Activated T-cell treated with anti-CD3 and anti-CD28 coated beads for 1 hour (primary cell): ENCODE measurements around the gene SHISAL1.

ENCODE experiments used
- DNase-seq: peaks from one replicate; pipeline ENCODE4 v3.0.0-alpha.2; 2020; ENCODE audit warnings: low read depth

The SHISAL1 gene

DNA sequence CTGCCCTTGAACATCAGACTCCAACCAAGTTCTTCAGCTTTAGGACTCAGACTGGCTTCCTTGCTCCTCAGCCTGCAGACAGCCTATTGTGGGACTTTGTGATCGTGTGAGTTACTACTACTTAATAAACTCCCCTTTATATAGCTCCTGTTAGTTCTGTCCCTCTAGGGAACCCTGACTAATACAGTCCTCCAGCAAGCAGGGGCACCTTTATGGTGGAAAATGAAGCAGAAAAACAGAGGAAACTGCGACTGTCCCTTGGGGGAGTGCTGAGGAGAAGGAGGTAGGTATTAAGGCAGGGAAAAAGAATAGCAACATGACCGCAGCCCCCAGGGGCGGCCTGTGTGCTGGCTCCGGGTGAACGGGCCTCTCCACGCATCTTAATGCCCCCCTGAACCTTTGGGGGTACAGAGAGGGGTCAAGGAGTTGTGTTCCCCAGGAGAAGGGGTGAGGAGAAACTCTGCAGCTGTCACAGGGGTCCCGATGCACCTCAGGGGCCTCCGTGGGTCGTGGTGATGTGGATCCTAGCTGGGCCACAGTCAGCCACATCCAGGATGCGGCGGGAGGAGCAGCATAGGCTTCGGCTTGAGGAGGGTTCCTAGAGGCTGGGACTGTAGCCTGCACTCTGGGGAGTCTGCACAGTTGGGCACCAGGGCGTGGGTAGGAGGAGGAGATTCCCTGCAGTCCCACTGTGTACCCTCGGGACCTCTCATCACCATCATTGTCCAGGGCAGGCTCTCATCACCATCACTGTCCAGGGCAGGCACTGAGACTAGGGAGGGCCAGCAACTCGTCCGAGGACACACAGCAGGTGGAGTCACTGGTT is 34.3 kb downstream of the SHISAL1 start:
- DNase-seq: no peak

DNA sequence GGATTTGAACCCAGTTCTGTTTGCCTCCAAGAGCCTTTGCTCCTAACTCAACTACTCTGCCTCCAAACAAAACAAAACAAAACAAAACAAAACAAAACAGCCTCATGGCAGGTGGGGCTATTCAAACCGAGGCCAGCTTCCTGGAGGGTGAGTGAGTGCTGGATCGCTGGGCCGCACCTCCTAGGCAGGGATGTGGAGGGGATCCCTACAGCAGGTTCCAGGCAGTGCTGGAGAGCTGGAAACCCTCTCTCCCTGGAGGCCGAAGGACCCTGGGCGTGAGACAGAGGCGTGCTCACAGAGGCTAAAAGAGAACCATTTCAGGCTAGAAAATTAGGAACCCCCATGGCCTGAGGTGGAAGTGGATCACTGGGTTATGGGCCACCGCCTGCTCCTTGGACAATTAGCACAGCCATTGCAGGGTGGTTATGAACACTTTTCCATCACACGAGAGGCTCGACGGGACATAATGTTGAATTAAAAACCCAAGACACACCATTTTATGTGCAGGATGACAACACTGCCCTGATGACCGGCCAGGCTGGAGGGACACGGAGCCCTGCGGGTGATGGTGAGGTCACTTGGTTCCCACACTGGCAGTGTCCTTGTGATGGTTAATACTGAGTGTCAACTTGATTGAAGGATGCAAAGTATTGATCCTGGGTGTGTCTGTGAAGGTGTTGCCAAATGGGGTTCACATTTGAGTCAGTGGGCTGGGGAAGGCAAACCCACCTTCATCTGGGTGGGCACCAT is 35.2 kb downstream of the SHISAL1 start:
- no peak for DNase-seq

DNA sequence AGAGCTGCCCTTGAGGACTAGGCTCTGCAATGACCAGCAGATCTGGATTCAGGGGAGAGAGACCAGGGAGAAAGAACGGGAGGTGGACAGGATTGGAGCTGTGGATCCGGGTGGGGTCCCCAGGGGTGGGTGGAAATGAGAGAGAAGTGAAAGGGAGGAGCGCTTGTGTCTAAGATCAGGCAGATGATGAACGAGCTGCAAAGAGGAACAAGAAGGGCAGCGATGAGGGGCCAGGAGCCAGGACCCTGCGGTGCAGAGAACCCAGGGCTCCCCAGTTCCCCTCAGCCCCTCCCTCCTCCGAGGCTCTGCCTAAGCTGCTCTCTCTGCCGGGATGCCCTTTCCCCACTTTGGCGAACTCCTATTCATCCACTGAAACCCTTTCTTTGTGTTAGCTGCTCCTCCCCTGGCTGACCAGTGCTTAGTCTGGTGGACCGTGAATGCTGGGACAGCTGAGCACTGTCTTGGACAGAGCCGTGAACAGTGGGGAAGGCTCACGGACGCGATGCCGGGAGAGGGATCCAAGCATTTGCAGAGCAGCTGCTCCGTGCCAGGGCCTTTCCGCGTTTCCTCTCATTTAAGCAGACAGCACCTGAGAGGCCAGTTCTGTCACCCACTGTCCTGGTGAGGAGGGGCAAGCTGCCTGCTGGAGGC is 35.9 kb downstream of the SHISAL1 start:
- no peak for DNase-seq

DNA sequence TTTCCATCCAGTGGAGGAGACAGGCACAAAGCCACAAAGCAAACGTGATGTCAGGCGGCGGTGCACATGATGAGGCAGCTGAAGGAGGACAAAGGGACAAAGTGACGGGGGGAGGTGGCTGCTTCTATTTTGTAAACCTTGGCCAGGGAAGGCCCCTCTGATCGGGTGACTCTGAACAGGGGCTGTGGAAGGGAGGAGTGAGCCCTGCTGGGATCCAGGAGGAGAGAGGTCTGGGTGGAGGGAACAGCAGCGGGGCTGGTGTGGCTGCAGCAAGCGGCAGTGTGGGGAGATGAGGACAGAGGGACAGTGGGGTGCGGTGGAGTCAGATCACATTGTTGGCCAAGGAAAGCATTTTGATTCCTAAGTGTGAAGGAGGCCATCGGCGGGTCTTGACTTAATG is 36.7 kb downstream of the SHISAL1 start:
- DNase-seq: no peak

DNA sequence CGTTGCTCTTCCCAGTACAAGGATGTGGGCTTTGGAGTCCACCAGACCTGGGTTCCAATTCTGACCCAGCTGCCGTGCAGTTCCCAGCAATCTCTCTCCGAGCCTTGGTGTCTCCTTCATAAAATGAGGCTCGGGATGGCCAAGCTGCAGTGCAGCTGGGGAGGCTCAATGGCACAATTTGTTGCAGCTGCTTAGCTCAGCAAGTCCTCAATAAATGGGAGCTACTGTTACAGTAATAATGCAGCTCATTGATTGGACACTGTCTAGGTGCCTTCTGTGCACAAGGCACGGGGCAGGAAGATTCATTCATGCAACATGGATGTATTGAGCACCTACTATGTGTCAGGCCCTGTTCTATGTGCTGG is 37.1 kb downstream of the SHISAL1 start:
- DNase-seq: no peak

DNA sequence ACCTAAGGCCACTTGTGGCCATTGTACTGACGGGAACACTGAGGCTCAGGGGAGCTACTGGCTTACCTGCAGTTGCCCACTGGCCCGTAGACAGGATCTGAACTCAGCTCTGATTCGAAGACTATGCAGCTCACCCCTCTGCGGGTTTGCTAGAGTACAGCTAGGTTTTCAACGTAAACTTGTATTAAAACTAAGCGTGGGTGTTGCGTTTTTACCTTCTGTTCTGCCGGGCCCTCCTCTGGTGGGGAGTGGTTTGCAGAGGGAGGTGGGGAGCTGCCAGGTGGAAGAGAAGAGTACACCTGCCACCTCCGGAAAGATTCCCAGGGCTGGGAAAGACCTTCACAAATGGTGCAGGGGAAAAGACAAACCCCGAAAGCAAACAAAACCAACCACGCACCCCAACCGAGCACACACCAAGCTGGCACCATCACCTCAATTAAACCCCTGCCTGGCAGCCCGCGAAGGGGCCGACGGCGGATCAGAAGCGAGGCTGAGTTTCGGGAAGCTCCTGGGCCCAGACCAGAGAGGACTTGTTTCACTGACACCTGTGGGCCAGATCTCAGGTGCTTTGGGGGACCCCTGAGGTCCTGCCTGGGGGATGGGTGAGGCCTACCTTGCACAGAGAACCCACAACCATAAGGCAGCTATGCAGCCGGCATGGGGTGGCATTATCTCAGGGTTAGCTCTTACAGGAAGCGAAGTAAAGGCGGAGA is 37.7 kb downstream of the SHISAL1 start:
- DNase-seq: no peak

DNA sequence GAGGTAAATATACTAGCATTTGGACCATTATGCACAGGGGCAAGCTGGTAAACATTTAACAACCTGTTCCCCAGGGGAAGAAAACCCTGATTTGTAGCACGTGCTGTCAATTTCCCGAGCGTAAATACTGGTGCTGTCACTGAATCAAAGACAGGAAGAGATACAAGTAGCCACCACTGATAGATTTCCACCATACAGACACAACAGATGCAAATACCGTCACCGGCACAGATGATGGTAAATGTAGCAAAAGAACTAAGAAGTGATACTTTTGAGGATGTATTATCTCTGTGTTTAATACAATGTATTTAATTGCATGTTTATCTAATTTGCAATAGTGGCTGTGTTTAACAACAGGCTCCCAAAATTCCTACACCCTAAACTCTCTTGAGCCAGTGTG is 39.6 kb downstream of the SHISAL1 start:
- no peak for DNase-seq

DNA sequence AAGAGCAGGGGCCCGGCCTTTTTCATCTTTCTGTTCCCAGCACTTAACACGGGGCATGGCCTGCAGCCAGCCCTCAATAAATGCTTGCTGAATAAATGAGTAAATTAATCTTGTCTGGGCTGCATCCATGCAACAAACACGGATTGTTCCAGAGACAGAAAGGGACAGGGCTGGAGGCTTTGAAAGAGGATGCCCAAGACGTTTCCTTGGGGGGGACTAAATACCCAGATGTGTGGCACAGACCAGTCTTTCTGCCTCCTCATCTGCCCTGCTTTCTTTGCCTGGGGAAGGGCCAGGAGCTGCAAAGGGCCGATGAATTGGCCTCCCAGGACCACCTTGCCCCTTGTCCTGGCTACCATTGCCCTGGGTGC is 40.4 kb downstream of the SHISAL1 start:
- DNase-seq: no peak

DNA sequence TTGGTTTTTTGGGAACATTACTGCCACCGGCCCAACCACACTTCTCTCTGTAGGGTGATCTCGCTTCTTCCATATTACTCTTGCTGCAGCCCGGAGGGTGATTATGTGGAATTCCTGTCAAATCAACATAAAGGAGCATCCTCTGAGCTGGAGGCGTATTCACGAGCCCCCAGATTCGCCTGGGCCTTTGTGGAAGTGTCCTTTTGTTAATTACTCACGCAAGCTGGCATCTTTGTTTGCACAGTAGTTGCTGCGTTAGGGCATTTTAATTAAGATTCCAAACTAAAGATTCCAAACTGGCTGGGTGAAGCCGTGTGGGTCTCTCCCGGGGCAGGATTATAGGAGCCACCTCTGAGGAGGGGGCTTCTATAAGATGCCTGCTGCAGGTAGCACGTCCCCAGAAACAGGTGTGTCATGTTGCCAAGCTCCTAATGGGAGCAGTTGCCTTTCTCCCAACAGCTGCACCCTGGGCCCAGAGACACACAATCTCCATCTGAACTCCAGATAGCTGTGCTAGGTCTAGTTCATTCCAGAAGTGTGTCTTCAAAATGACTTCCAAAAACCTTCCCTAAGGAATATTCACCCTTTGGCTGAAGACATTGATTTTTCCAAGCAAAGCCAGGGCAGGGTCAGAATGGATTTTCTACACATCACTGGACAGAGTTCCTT is 40.9 kb downstream of the SHISAL1 start:
- DNase-seq: no peak

DNA sequence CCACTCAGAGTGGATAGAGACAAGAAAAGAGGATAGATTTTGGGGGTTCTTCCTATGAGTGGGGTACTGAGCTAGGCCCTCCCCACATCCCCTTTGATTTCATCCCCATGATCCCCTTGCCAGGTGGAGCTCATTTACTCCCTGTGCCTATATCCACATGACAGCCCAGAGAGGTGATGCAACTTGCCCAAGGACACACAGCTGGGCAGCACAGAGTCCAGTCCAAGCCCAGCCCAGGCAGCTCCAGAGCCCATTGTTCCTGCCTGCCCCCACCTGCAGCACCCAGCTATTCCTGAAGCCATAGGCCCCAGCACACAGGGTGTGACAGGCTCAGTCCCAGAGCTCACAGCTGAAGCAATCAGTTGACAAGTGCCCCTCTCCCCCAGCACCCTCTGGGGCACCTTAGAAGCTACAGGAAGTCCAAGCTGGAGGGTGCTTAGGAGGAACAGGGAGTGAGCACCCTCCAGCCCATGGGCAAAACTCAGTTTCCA is 41.7 kb downstream of the SHISAL1 start:
- DNase-seq: no peak

DNA sequence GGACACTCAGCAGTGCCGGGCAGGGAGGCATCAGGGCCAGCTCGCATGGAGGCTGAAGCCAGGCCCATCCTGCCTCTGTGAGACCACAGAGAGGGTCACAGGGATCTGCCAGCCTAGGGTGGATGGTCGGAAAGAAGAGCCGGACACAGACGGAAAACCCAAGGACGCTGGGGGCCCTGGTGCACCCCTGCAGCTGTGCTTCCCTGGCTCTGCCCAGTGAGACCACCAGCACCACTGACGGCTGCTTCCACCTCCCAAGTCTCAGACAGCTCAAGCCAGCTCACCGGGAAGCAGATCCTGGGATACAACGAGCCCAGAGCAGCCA is 42.2 kb downstream of the SHISAL1 start:
- DNase-seq: no peak

DNA sequence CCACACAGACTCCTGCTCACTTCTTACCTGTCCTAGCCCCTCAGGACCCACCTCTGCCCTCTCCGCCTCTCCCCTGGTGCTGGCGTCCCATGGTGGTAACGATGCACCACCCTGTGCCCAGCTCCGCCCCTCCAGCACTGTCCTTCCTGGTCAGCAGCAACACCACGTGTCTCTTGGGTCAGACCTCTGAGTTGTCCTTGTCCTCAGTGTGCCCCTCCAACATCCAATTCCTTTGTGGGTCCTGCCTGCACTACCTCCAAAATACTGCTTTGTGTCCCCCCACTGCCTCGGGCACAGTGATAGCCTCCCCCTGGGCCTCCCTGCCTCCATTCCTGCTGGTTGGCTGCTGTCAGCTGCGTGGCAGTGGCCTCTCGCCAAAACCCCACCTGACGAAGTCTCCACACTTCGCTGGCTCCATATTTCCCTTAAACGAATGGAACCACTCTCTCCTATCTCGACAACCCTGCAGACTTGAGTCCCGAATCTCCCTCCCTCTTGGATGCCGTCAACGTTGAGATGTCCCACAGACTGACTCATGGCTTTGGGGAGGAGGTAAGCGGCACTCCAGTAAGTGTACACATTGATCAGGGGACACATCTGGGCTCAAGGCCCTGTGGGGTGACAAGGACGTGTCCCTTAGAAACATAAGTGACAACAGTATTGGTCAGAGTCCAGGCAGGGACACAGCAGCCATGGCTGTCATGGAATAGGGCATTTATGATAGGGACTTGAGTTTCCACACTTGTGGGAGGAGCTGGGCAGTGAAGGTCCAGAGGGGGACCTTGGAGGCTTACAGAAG is 42.8 kb downstream of the SHISAL1 start:
- DNase-seq: no peak

DNA sequence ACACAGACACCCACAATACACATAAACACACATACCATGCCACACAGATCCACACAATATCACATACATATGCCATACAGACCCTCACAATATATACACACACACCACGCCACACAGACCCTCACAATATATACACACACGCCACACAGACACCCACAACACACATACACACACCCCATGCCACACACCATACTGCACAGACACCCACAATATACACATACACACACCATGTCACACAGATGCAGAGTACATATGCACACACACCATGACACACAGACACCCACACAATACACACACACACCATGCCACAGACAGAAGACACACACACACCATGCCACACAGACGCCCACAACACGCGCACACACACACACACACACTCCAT is 43.6 kb downstream of the SHISAL1 start:
- no peak for DNase-seq

DNA sequence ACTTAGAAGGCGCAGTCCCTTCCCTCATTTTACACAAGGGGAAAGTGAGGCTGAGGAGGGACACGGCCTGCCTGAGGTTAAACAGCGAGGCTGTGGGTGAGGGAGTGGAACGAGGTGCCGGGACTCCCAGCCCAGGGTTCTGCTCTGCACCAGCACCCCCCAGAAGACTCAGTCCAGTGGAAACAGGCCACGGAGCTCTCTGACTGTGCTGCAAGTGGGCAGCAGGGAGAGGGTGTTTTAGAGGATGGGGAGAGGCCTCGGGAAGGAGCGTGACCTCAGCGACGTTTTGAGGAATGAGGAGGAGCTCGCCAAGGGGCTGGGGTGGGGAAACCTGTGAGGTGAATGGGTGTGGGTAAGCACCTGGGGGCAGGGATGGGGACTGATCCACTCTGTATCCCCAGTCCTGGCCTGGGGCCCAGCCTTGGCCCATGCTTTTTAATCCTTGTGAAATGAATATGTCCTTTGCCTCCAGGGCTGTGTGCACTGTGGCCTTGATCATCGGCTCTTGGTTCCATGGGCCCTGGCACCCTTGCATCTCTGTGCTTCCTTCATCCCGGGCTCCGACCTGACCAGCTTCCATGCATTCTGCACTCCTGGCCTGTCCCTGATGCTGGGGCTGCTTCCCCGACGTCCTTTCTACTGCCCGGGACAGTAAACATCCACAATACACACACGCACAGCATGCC is 44.2 kb downstream of the SHISAL1 start:
- no peak for DNase-seq

DNA sequence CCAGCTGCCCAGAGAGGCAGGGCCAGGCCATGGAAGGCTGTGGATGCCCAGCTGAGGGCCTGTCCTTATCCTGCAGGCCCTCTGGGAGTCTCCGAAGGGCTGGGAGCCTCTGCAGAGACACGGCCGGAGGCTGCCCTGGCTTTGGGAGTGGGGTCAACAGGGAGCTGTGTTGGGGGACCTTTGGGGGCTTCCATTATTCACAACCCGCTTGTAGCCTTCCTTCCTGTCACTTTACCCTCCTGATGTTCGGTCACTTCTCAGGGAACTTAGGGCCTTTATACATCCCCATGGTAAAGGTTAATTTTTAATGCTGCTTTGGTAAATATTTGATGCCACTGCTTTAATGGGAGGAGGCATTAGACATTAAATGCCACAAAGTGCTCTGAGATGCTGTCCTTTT is 44.9 kb downstream of the SHISAL1 start:
- no peak for DNase-seq

DNA sequence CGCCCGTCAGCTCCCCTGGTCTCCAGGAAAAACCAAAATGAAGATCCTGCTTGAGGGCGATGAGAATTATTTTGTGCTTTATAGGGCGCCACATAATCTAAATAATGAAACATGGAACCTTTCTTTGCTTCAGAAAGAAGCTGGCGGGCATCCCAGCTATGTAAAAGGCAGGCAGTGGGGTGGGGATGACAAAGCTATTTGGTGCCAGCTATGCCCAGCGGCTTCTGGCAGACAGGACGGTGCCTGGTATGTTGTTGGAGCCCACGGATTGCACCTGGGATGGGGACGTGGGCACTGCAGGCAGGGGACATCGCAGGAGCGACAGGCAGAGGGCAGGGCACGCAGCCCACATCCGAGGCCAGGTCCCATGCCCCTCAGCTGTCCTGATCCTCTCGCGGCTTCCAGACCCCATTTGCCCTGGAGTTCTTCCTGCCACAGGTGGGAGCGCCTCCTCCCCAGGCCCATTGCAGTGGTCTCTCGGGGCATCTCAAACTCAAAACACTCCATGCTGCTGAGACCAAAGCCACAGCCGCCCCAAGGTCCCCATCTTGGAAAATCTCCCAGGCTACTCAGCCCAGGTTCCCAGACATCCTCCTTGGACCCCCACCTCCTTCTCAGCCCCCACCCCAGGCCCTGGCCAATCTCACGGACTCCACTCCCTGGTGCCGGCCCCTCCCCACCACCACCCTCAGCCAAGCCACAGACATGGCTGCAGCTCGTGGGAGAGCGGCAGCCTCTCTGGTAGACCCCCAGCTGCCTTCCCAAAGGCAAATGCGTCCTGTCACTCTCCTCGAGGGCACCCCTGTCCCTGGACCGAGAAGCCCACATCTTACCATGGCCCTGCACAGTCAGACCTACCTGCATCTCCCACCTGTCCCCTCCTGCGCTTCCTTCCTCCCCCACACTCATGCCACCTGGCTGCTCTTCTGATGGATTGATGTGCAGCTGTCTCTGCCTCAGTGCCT is 45.7 kb downstream of the SHISAL1 start:
- no peak for DNase-seq

DNA sequence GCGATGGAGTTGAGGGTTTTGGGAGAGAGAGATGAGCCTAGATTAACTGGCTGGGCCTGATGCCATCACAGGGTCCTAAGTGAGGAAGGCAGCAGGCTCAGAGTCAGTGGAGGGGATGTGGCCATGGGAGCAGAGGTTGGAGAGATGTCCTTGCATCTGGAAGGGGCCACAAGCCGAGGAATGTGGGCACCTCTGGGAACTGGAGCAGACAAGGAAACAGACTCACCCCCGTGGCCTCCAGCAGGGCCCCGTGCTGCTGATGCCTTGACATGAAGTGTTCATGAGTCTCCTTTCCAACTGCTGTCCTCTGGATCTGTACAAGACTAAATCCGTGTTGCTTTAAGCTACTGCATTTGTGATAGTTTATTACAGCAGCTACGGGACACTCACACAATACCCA is 49.2 kb downstream of the SHISAL1 start:
- DNase-seq: no peak

DNA sequence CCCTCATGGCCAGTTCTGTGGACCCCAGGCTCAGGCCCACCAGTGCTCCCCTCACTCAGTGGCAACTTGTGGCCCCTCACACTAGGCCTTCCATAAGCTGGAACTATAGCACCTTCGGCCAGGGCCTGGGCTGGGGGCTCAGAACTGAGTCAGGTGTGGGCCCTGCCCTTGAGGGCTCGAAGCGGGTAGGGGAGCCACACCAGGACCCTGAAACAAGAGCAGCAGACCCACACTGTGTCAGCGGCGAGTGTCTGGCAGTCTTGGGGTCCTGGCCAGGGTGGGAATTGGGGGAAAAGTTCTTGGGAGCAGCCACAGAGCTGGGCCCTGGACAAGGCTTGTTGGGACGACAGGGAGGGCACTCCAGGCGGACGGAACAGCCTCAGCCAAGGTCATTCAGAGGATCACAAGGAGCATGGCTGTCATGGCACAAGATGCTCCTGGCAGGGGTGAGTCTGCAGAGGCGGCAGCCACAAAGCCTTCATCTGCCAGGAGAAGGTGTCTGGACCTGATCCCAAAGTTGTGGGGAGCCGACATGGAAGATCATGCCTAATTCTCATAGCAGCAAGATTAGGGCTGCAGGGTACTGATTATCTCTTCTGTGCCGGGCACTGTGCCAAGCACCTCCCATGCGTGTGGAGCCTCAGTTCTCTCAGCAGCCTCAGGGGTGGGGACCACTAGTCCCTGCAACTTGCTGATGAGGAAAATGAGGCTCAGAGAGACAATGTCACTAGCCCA is 50.7 kb downstream of the SHISAL1 start:
- DNase-seq: no peak
